SK-N-SH (cell line): ENCODE measurements around the gene BCAT1.

Experiments used
- CTCF ChIP-seq: fragments of 200-600 bp; sonication (generic); IDR thresholded peaks from 2 replicates; pipeline ENCODE4 v1.6.1; 2017; ENCODE audit warnings: antibody characterized with exemption, mild to moderate bottlenecking, moderate library complexity
- EP300 ChIP-seq, 2 experiments: IDR thresholded peaks; 2 replicates each; pipeline versions ENCODE4 v1.4.0 to v1.6.1; 2012; ENCODE audit warnings: borderline replicate concordance in 1 of 2, low read depth in 1 of 2, low read length in 1 of 2
- FOSL2 ChIP-seq: IDR thresholded peaks from 2 replicates; pipeline ENCODE4 v1.4.0; 2012; ENCODE audit warnings: low read depth, mild to moderate bottlenecking, moderate library complexity, borderline replicate concordance
- GATA2 ChIP-seq: sonication (generic); formaldehyde crosslinking; IDR thresholded peaks from 2 replicates; pipeline ENCODE4 v1.5.0; 2020; ENCODE audit warnings: mild to moderate bottlenecking, missing genetic modification reagents
- MAX ChIP-seq: IDR thresholded peaks from 2 replicates; pipeline ENCODE4 v1.4.0; 2012; ENCODE audit warnings: low read depth
- POLR2AphosphoS5 ChIP-seq: IDR thresholded peaks from 2 replicates; pipeline ENCODE4 v1.6.1; 2012; ENCODE audit warnings: low read depth, low read length
- RAD21 ChIP-seq: IDR thresholded peaks from 2 replicates; pipeline ENCODE4 v1.6.1; 2012; ENCODE audit warnings: mild to moderate bottlenecking, low read length
- RCOR1 ChIP-seq: fragments of 150-350 bp; IDR thresholded peaks from 2 replicates; pipeline ENCODE4 v1.6.1; 2017; ENCODE audit warnings: antibody characterized with exemption, low read length
- YY1 ChIP-seq: IDR thresholded peaks from 2 replicates; pipeline ENCODE4 v1.4.0; 2012; ENCODE audit warnings: low read depth, mild to moderate bottlenecking

- TF ChIP-seq CTCF, result no peak
- TF ChIP-seq MAX, result no peak
- no peak for TF ChIP-seq RCOR1
- TF ChIP-seq RAD21, result no peak
- TF ChIP-seq GATA2 (CRISPR knock-in tag), result no peak
- TF ChIP-seq POLR2AphosphoS5, result no peak
- TF ChIP-seq EP300 (IDR thresholded peaks at IDR 0.05; ENCODE audit: borderline replicate concordance in 1 of 2, low read depth in 1 of 2, low read length in 1 of 2), result no peak
- no peak for TF ChIP-seq FOSL2
- TF ChIP-seq YY1, result no peak
Measured at GRCh38 chr12:24815114-24815423, 133.8 kb downstream of the BCAT1 start.
